Neuronal stem cell (in vitro differentiated cells): ENCODE results near the gene TMEM250.

ENCODE experiments used
- DNase-seq: peaks from one replicate; pipeline ENCODE4 v3.0.0-alpha.2; 2013; ENCODE audit warnings: low spot score
- H2AFZ ChIP-seq: one replicate; pipeline ENCODE4 v1.6.1; 2013; ENCODE audit warnings: mild to moderate bottlenecking, low read length, inconsistent platforms
- H2AK5ac ChIP-seq: 2 replicates; pipeline ENCODE4 v1.6.1; 2013; ENCODE audit warnings: low read depth, mild to moderate bottlenecking, inconsistent platforms, low read length, moderate library complexity, mixed read lengths
- H2BK120ac ChIP-seq: 2 replicates; pipeline ENCODE4 v1.6.1; 2013; ENCODE audit warnings: low read depth, mild to moderate bottlenecking, inconsistent platforms, low read length, moderate library complexity, mixed read lengths
- H2BK12ac ChIP-seq: one replicate; pipeline ENCODE4 v1.6.1; 2013; ENCODE audit warnings: low read length, inconsistent platforms
- H2BK15ac ChIP-seq: 2 replicates; pipeline ENCODE4 v1.6.1; 2013; ENCODE audit warnings: mild to moderate bottlenecking, low read length, inconsistent platforms, mixed read lengths
- H2BK5ac ChIP-seq: one replicate; pipeline ENCODE4 v1.6.1; 2013; ENCODE audit warnings: inconsistent platforms, mild to moderate bottlenecking, low read length, moderate library complexity
- H3K14ac ChIP-seq: one replicate; pipeline ENCODE4 v1.6.1; 2013; ENCODE audit warnings: low read length, inconsistent platforms
- H3K18ac ChIP-seq: 2 replicates; pipeline ENCODE4 v1.6.1; 2013; ENCODE audit warnings: low read length, inconsistent platforms
- H3K23ac ChIP-seq: 2 replicates; pipeline ENCODE4 v1.6.1; 2013; ENCODE audit warnings: low read depth, mild to moderate bottlenecking, mixed read lengths, low read length, inconsistent platforms; ENCODE audit not compliant: poor library complexity
- H3K27ac ChIP-seq: replicated peaks from 3 replicates; pipeline ENCODE4 v1.5.1; 2013; ENCODE audit warnings: low read length, inconsistent platforms
- H3K27me3 ChIP-seq, 3 experiments: 2 replicates each; pipeline ENCODE4 v1.6.1; 2013; ENCODE audit warnings: low read length in 3 of 3, mild to moderate bottlenecking in 2 of 3, inconsistent platforms in 1 of 3, low read depth in 1 of 3, mixed read lengths in 1 of 3, moderate library complexity in 1 of 3; ENCODE audit not compliant: control insufficient read depth in 3 of 3, insufficient read depth in 3 of 3
- H3K36me3 ChIP-seq, 2 donors: replicated peaks in 1 of 2; 2 replicates each; pipeline ENCODE4 v1.6.1; 2013; ENCODE audit warnings: low read length in 2 of 2; ENCODE audit not compliant: control insufficient read depth in 2 of 2, insufficient read depth in 2 of 2
- H3K4ac ChIP-seq: 2 replicates; pipeline ENCODE4 v1.6.1; 2013; ENCODE audit warnings: inconsistent platforms, mild to moderate bottlenecking, low read length, moderate library complexity
- H3K4me1 ChIP-seq, 2 donors: 1 replicate in 1 of 2; 2 replicates in 1 of 2; pipeline ENCODE4 v1.6.1; 2013; ENCODE audit warnings: low read length in 2 of 2, low read depth in 1 of 2; ENCODE audit not compliant: control insufficient read depth in 2 of 2, insufficient read depth in 1 of 2
- H3K4me2 ChIP-seq: one replicate; pipeline ENCODE4 v1.6.1; 2013; ENCODE audit warnings: mild to moderate bottlenecking, low read length, inconsistent platforms; ENCODE audit not compliant: insufficient read depth, poor library complexity, severe bottlenecking
- H3K4me3 ChIP-seq, 2 donors: 2 replicates each; pipeline ENCODE4 v1.5.1; 2013; ENCODE audit warnings: low read length in 2 of 2, mild to moderate bottlenecking in 2 of 2, inconsistent platforms in 1 of 2, moderate library complexity in 1 of 2
- H3K79me1 ChIP-seq: one replicate; pipeline ENCODE4 v1.6.1; 2013; ENCODE audit warnings: low read depth, mild to moderate bottlenecking, inconsistent platforms, low read length, moderate library complexity
- H3K9ac ChIP-seq: one replicate; pipeline ENCODE4 v1.6.1; 2013; ENCODE audit warnings: mild to moderate bottlenecking, low read depth, low read length, inconsistent platforms; ENCODE audit not compliant: poor library complexity
- H3K9me3 ChIP-seq, 2 donors: replicated peaks in 1 of 2; 2 replicates each; pipeline versions ENCODE3 to v1.6.1; 2013; ENCODE audit warnings: low read length in 2 of 2, mild to moderate bottlenecking in 2 of 2, inconsistent platforms in 1 of 2, low read depth in 1 of 2, mixed read lengths in 1 of 2, moderate library complexity in 1 of 2; ENCODE audit not compliant: control insufficient read depth in 2 of 2, insufficient read depth in 1 of 2
- H4K8ac ChIP-seq: one replicate; pipeline ENCODE4 v1.6.1; 2013; ENCODE audit warnings: low read depth, mild to moderate bottlenecking, inconsistent platforms, low read length, moderate library complexity
- H4K91ac ChIP-seq: one replicate; pipeline ENCODE4 v1.6.1; 2013; ENCODE audit warnings: low read length, low read depth, mild to moderate bottlenecking, inconsistent platforms; ENCODE audit not compliant: poor library complexity
- WGBS, 2 donors: extraction: QIAGEN DNeasy Blood & Tissue Kit; methylation state at CpG; one replicate each; pipeline ENCODE4 v1.1.7; 2013; ENCODE audit warnings: missing lambda C conversion rate in 2 of 2, mixed read lengths in 1 of 2; ENCODE audit not compliant: insufficient read length in 2 of 2, insufficient replicate concordance in 1 of 2; ENCODE audit errors: extremely low coverage in 2 of 2; 5-methylcytosine and 5-hydroxymethylcytosine counted together

Gene TMEM250

GRCh38 chr9:136152931-136153330 is 34.3 kb upstream of the TMEM250 start:
- no peak overlapping the region for H3K9ac ChIP-seq
- no peak overlapping the region for H2AFZ ChIP-seq
- H3K23ac ChIP-seq: peak overlapping the region; percentile 11
- H3K14ac ChIP-seq: no peak overlapping the region
- H3K18ac ChIP-seq: peak overlapping the region; percentile 13
- no peaks in the 10 kb centered on the region for H3K9me3 ChIP-seq
- H3K4me1 ChIP-seq: peaks cover 13 to 21% of the 10 kb centered on the region in 2 donors
- H3K27me3 ChIP-seq: peaks cover 0 to 68% (median 12%) of the 10 kb centered on the region in 3 experiments
- H3K27ac ChIP-seq: no peak overlapping the region
- no peak overlapping the region for H3K4me2 ChIP-seq
- peak overlapping the region; percentile 34 for H2BK15ac ChIP-seq
- H3K4ac ChIP-seq: no peak overlapping the region
- no peak overlapping the region for H2BK12ac ChIP-seq
- no peak overlapping the region for H4K8ac ChIP-seq
- WGBS, 2 donors: no CpG with 5 or more reads among the region's 12 CpGs
- no peak overlapping the region for H3K4me3 ChIP-seq
- H3K79me1 ChIP-seq: peaks cover 2% of the 10 kb centered on the region
- no peak for DNase-seq
- H4K91ac ChIP-seq: no peak overlapping the region
- H2AK5ac ChIP-seq: peak overlapping the region; percentile 61
- no peaks in the 10 kb centered on the region for H3K36me3 ChIP-seq
- H2BK120ac ChIP-seq: peak overlapping the region; percentile 83
- no peak overlapping the region for H2BK5ac ChIP-seq

- peaks cover 2% of the 10 kb centered on the region for H3K79me1 ChIP-seq
- H3K27me3 ChIP-seq: peaks cover 0 to 66% (median 12%) of the 10 kb centered on the region in 3 experiments
- H3K23ac ChIP-seq: no peak overlapping the region
- H3K14ac ChIP-seq: peak overlapping the region; percentile 76
- no peaks in the 10 kb centered on the region for H3K9me3 ChIP-seq
- peak overlapping the region; percentile 22 for H2BK5ac ChIP-seq
- no peaks in the 10 kb centered on the region for H3K36me3 ChIP-seq
- no peak overlapping the region for H2BK120ac ChIP-seq
- H4K91ac ChIP-seq: peak overlapping the region; percentile 22
- no peak overlapping the region for H2AFZ ChIP-seq
- H3K18ac ChIP-seq: peak overlapping the region; percentile 40
- H3K4ac ChIP-seq: peak overlapping the region; percentile 6
- DNase-seq: no peak
- H2BK15ac ChIP-seq: peak overlapping the region; percentile 34
- H2AK5ac ChIP-seq: no peak overlapping the region
- H3K27ac ChIP-seq: no peak overlapping the region
- peaks cover 14 to 21% of the 10 kb centered on the region in 2 donors for H3K4me1 ChIP-seq
- no peak overlapping the region for H3K4me2 ChIP-seq
- no peak overlapping the region for H4K8ac ChIP-seq
- no peak overlapping the region for H3K9ac ChIP-seq
- H3K4me3 ChIP-seq: no peak overlapping the region
- WGBS, 2 donors: no CpG with 5 or more reads among the region's 4 CpGs
- no peak overlapping the region for H2BK12ac ChIP-seq
Measured at GRCh38 chr9:136152543-136152866, 33.8 kb upstream of the TMEM250 start.

GRCh38 chr9:136151848-136152542 is 33.3 kb upstream of the TMEM250 start:
- Histone ChIP-seq H3K36me3 (no peaks in the 10 kb centered on the region), H4K91ac (peak overlapping the region; percentile 22), H4K8ac (no peak overlapping the region), H2BK5ac (peak overlapping the region; percentile 22), H3K4me2 (no peak overlapping the region), H3K18ac (peak overlapping the region; percentile 40), H3K79me1 (peaks cover 3% of the 10 kb centered on the region), H3K27ac (no peak overlapping the region), H2BK12ac (no peak overlapping the region), H2BK15ac (peak overlapping the region; percentile 19), H3K4ac (no peak overlapping the region), H2BK120ac (no peak overlapping the region), H3K4me3 (no peak overlapping the region), H3K9me3 (no peaks in the 10 kb centered on the region), H3K14ac (peak overlapping the region; percentile 76), H2AFZ (no peak overlapping the region), H3K9ac (peak overlapping the region; percentile 16), H3K27me3 (peaks cover 0 to 66% (median 12%) of the 10 kb centered on the region in 3 experiments), H3K23ac (peak overlapping the region; percentile 67), H3K4me1 (peaks cover 14 to 21% of the 10 kb centered on the region in 2 donors), H2AK5ac (peak overlapping the region; percentile 62)
- no peak for DNase-seq
- no CpG with 5 or more reads among the region's 27 CpGs for WGBS, 2 donors

GRCh38 chr9:136151214-136151804 is 32.6 kb upstream of the TMEM250 start:
- peak overlapping the region; percentile 32 for H3K4me2 ChIP-seq
- H3K9ac ChIP-seq: no peak overlapping the region
- H3K9me3 ChIP-seq: peaks cover 0 to 4% of the 10 kb centered on the region in 2 donors
- H2AK5ac ChIP-seq: no peak overlapping the region
- peak overlapping the region; percentile 67 for H3K23ac ChIP-seq
- H2AFZ ChIP-seq: no peak overlapping the region
- H3K4me1 ChIP-seq: peaks cover 17 to 21% of the 10 kb centered on the region in 2 donors
- DNase-seq: no peak
- peak overlapping the region; percentile 22 for H2BK5ac ChIP-seq
- no peak overlapping the region for H3K4me3 ChIP-seq
- peaks cover 2 to 66% (median 14%) of the 10 kb centered on the region in 3 experiments for H3K27me3 ChIP-seq
- H2BK120ac ChIP-seq: no peak overlapping the region
- H2BK15ac ChIP-seq: peak overlapping the region; percentile 19
- WGBS, 2 donors: no CpG with 5 or more reads among the region's 25 CpGs
- H3K18ac ChIP-seq: no peak overlapping the region
- no peak overlapping the region for H3K27ac ChIP-seq
- H3K79me1 ChIP-seq: peaks cover 3% of the 10 kb centered on the region
- H2BK12ac ChIP-seq: no peak overlapping the region
- no peak overlapping the region for H3K4ac ChIP-seq
- no peak overlapping the region for H4K8ac ChIP-seq
- no peak overlapping the region for H4K91ac ChIP-seq
- H3K36me3 ChIP-seq: no peaks in the 10 kb centered on the region
- H3K14ac ChIP-seq: no peak overlapping the region
